Measurements from ENCODE around the gene PKP1.

- TF ChIP-seq CTCF (IDR thresholded peaks at IDR 0.05; ENCODE audit: extremely low read depth in 1 of 2, insufficient read depth in 1 of 2, low read depth in 1 of 2, low read length in 2 of 2): no peak
- TF ChIP-seq POLR2A (IDR thresholded peaks at IDR 0.05; ENCODE audit: low read depth, low read length): no peak
- TF ChIP-seq POLR2AphosphoS5 (IDR thresholded peaks at IDR 0.05; ENCODE audit: insufficient read depth, low read depth, low read length): no peak
Measured at GRCh38 chr1:201295861-201296260, 12.6 kb downstream of the PKP1 start.
